Ishikawa (cell line): ENCODE measurements around the gene NDUFV1.

Experiments
- CEBPB ChIP-seq: IDR thresholded peaks from 2 replicates; pipeline ENCODE4 v1.6.1; 2012
- CREB1 ChIP-seq: IDR thresholded peaks from 2 replicates; pipeline ENCODE4 v1.6.1; 2012; ENCODE audit warnings: low read depth
- EGR1 ChIP-seq: IDR thresholded peaks from 2 replicates; pipeline ENCODE4 v1.6.1; 2012
- EP300 ChIP-seq: IDR thresholded peaks from 2 replicates; pipeline ENCODE4 v1.6.1; 2012; ENCODE audit warnings: borderline replicate concordance
- FOXM1 ChIP-seq: IDR thresholded peaks from 2 replicates; pipeline ENCODE4 v1.6.1; 2012; ENCODE audit warnings: low read depth, borderline replicate concordance
- NFIC ChIP-seq: IDR thresholded peaks from 2 replicates; pipeline ENCODE4 v1.6.1; 2012
- RAD21 ChIP-seq: IDR thresholded peaks from 2 replicates; pipeline ENCODE4 v1.6.1; 2012; ENCODE audit warnings: low read depth
- TAF1 ChIP-seq: IDR thresholded peaks from 2 replicates; pipeline ENCODE4 v1.6.1; 2012; ENCODE audit warnings: low read depth, mild to moderate bottlenecking
- TCF12 ChIP-seq: IDR thresholded peaks from 2 replicates; pipeline ENCODE4 v1.6.1; 2012; ENCODE audit warnings: low read depth
- TEAD4 ChIP-seq: IDR thresholded peaks from 2 replicates; pipeline ENCODE4 v1.6.1; 2012
- YY1 ChIP-seq: IDR thresholded peaks from 2 replicates; pipeline ENCODE4 v1.6.1; 2012; ENCODE audit warnings: low read depth
- ZBTB7A ChIP-seq: IDR thresholded peaks from 2 replicates; pipeline ENCODE4 v1.6.1; 2012; ENCODE audit warnings: low read depth
- TF ChIP-seq, protein P1 (sequence below): IDR thresholded peaks from 2 replicates; pipeline ENCODE4 v1.6.1; 2012; ENCODE audit warnings: low read depth, mild to moderate bottlenecking
- TF ChIP-seq, protein P2 (sequence below): IDR thresholded peaks from 2 replicates; pipeline ENCODE4 v1.6.1; 2012
- TF ChIP-seq, protein P3 (sequence below): IDR thresholded peaks from 2 replicates; pipeline ENCODE4 v1.6.1; 2012

NDUFV1 gene

DNA sequence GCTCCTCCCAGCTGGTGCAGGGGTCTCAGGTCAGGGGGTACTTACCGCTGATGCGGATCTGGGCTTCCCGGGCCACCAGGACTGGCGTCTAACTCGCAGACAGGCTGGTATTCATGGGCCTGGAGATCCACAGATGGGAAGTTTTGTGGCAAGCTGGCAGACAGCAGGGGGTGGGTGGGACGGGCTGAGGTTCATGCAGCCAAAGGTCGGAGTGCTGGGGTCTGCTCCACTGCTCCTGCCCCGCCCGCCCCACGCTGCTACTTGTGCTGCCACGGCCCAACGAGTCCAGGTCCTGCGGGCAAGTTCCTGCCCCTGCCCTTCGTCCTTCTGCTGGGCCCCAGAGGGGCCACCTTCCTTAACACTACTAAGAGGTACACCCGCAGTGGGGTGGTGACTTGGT, 40.7 kb downstream of the NDUFV1 start:
- no peak for TF ChIP-seq TCF12

DNA sequence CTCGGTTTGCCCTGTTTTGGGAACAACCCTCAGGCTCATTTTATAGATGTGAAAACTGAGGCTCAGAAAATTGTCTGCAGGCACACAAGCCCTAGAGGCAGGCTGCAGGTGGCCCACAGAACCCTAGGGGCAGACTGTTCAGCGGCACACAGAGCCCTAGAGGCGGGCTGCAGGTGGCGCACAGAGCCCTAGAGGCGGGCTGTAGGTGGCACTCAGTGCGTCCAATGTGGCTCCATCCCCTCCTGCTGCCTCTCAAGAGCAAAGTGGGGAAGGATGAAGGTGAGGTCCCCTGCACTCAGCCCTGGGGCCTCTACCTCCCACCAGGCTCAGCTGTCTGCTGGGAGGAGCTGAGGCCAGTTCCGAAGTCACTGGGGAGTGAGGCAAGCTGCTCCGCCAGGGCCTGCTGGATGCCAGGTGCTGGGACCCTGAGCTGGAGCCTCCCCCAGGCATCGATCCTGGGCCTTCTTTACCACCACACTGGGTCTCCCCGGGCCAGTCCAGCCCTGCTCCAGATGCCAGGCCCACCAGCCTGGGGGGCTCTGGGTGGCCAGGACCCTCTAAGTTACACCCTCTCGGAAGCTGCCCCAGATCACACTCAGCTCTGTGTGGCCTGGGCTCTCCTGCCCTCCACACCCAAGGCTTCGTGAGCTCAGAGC, 41.5 kb downstream of the NDUFV1 start:
- peak; percentile 36 for TF ChIP-seq RAD21
- TF ChIP-seq NFIC = no peak

DNA sequence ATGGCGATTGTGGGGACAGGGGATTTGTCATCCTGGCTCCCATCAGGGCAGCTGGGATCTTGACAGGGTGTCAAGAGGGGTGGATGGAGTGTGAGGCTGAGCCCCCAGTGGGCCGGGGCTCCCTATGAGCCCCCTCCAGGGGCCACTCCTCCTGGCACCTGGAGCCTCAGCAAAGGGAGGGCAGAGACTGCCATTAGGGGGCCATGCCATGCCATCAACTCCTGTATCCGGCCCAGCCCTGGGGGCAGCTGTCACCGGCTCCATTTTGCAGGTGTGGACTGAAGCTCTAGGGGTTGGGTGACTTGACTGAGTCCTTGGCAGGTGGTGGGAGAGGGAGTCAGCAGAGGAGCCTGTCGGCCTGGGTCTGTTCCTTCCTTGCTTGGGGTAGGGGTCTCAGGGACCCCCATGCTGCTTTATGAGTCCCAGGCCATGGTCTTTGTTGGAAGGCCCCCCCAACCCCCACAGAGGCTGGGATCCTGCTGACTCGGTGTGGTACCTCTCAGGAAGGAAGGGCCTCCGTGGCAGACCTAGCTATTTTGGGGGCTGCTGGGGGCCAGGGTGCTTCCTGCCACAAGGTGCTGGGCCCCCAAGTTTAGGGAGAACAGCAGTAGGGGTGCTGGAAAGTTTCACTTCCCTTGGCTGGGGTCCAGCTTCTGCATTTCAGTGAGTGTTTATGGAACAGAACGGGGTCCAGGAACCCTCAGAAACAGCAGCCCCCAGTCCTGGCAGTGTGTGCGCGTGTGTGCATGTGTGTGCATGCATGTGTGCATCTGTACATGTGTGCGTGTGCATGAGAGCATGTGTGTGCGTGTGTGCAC, 42.3 kb downstream of the NDUFV1 start:
- TF ChIP-seq EGR1 = no peak
- no peak for TF ChIP-seq YY1
- no peak for TF ChIP-seq FOXM1
- TF ChIP-seq RAD21 = no peak
- TF ChIP-seq, protein P1, sequence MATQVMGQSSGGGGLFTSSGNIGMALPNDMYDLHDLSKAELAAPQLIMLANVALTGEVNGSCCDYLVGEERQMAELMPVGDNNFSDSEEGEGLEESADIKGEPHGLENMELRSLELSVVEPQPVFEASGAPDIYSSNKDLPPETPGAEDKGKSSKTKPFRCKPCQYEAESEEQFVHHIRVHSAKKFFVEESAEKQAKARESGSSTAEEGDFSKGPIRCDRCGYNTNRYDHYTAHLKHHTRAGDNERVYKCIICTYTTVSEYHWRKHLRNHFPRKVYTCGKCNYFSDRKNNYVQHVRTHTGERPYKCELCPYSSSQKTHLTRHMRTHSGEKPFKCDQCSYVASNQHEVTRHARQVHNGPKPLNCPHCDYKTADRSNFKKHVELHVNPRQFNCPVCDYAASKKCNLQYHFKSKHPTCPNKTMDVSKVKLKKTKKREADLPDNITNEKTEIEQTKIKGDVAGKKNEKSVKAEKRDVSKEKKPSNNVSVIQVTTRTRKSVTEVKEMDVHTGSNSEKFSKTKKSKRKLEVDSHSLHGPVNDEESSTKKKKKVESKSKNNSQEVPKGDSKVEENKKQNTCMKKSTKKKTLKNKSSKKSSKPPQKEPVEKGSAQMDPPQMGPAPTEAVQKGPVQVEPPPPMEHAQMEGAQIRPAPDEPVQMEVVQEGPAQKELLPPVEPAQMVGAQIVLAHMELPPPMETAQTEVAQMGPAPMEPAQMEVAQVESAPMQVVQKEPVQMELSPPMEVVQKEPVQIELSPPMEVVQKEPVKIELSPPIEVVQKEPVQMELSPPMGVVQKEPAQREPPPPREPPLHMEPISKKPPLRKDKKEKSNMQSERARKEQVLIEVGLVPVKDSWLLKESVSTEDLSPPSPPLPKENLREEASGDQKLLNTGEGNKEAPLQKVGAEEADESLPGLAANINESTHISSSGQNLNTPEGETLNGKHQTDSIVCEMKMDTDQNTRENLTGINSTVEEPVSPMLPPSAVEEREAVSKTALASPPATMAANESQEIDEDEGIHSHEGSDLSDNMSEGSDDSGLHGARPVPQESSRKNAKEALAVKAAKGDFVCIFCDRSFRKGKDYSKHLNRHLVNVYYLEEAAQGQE = no peak
- TF ChIP-seq, protein P2, sequence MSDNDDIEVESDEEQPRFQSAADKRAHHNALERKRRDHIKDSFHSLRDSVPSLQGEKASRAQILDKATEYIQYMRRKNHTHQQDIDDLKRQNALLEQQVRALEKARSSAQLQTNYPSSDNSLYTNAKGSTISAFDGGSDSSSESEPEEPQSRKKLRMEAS = no peak
- TF ChIP-seq TCF12 = no peak
- no peak for TF ChIP-seq CREB1
- TF ChIP-seq, protein P3, sequence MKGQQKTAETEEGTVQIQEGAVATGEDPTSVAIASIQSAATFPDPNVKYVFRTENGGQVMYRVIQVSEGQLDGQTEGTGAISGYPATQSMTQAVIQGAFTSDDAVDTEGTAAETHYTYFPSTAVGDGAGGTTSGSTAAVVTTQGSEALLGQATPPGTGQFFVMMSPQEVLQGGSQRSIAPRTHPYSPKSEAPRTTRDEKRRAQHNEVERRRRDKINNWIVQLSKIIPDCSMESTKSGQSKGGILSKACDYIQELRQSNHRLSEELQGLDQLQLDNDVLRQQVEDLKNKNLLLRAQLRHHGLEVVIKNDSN = no peak
- TF ChIP-seq NFIC = no peak
- no peak for TF ChIP-seq TEAD4
- no peak for TF ChIP-seq CEBPB
- no peak for TF ChIP-seq EP300
- TF ChIP-seq ZBTB7A = no peak

DNA sequence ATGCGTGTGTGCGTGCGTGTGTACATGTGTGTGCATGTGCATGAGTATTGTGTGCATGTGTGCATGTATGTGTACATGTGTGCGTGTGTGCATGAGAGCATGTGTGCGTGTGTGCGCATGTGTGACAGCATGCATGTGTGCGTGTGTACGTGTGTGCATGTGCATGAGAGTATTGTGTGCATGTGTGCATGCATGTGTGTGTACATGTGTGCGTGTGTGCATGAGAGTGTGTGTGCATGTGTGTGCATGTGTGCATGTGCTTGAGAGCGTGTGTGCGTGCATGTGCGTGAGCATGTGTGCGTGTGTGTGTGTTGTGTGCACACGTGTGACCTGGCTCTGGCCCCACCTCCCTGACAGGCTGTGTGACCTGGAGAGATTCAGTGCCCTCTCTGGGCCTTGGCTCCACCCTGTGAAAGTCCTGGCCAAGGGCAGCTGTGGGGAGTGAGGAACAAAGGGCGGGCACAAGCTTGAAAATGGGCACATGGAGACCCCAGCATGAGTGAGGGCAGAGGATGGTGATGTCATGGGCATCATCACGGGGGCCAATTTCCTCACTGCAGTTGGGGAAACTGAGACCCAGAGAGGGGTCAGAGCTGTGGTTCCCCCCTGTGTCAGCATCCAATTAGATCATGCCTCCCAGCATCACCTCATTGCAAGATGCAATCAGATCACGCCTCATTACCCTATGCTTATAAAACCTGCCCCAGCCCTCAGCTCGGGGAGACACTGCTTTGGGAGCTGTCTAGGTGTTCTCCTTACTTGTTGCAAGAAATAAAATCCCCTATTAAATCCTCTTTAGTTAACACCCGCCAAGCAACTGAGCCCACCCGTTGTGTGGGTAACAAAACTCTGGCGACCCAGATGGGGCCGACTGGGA, 43.1 kb downstream of the NDUFV1 start:
- TF ChIP-seq CREB1 (no peak), FOXM1 (no peak), YY1 (no peak), TCF12 (no peak), CEBPB (no peak), ZBTB7A (no peak), EGR1 (no peak), TAF1 (no peak), TEAD4 (no peak)
- TF ChIP-seq, protein P1 = no peak
- TF ChIP-seq, protein P3 = no peak

DNA sequence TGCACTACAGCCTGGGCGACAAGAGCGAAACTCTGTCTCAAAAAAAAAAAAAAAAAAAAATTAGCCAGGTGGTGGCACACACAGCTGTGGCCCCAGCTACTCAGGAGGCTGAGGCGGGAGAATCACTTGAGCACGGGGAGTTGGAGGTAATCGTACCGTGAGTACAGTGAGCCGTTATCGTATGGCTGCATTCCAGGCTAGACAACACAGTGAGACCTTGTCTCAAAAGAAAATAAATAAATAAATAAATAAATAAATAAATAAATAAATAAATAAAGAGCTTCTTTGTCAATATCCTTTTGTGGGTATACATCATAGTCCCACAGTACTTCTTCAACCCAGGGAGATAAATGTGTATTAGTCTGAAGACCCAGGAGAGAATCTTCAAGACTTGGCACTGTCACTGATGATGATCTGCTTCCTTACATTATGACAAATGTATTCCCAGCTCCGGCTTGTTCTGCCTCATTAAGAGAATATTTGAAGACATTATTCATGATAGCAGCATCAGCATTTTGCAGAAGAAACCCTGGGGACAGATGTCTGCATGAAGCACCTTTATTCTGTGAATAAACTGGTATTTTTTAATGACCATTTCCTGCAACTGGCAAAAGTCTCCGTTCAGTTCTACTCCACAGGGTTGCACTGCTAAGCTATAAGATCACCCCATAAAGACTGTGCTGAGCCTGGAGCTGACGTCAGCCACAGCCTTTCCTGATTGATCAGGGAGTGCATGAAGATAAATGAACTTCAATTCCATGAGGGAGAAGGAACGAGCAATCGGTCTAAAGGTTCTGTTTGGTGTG, 45.4 kb downstream of the NDUFV1 start:
- no peak for TF ChIP-seq RAD21
- no peak for TF ChIP-seq TCF12
- TF ChIP-seq, protein P3 = no peak
- TF ChIP-seq EGR1 = no peak
- no peak for TF ChIP-seq EP300
- TF ChIP-seq TAF1 = no peak
- TF ChIP-seq, protein P1 = no peak
